Measurements from ENCODE around the gene DUSP7. TPM values are rescaled to one million over a fixed set of nuclear protein-coding genes. Genes with fewer than 3 reads are reported as not detected.

DUSP7 gene
- total RNA-seq, 4 donors from 2014 or later: 5.9 to 15.6 (median 9.7) TPM

GRCh38 chr3:52036222-52036694, 20.1 kb downstream of the DUSP7 start:
- no peak for TF ChIP-seq CTCF (IDR thresholded peaks at IDR 0.05; ENCODE audit: low read depth)

GRCh38 chr3:52034651-52035050, 21.7 kb downstream of the DUSP7 start:
- TF ChIP-seq CTCF (IDR thresholded peaks at IDR 0.05; ENCODE audit: low read depth): no peak

- no peak for TF ChIP-seq CTCF (IDR thresholded peaks at IDR 0.05; ENCODE audit: low read depth)
Observed at GRCh38 chr3:52034212-52034611, 22.2 kb downstream of the DUSP7 start.

- no peak for TF ChIP-seq CTCF (IDR thresholded peaks at IDR 0.05; ENCODE audit: low read depth)
Observed at GRCh38 chr3:52032702-52033408, 23.5 kb downstream of the DUSP7 start.

- TF ChIP-seq CTCF (IDR thresholded peaks at IDR 0.05; ENCODE audit: low read depth): no peak
Observed at GRCh38 chr3:52031896-52032295, 24.5 kb downstream of the DUSP7 start.

GRCh38 chr3:52030714-52031310, 25.6 kb downstream of the DUSP7 start:
- no peak for TF ChIP-seq CTCF (IDR thresholded peaks at IDR 0.05; ENCODE audit: low read depth)

GRCh38 chr3:52029535-52029934, 26.8 kb downstream of the DUSP7 start:
- TF ChIP-seq CTCF (IDR thresholded peaks at IDR 0.05; ENCODE audit: low read depth): no peak
